DOHH2 (cell line): Measurements from ENCODE around the gene STOML2.

Source experiments
- H3F3A ChIP-seq: fragments of 200-600 bp; sonication (generic), shearing (Covaris generic); 2 replicates; pipeline ENCODE4 v1.6.0; 2016; ENCODE audit warnings: antibody characterized with exemption, mild to moderate bottlenecking; ENCODE audit not compliant: control insufficient read depth, insufficient read depth
- H3K27ac ChIP-seq: fragments of 200-600 bp; sonication (generic); 2 replicates; pipeline ENCODE4 v1.5.1; 2014; ENCODE audit warnings: low read depth, mild to moderate bottlenecking, low read length, moderate library complexity
- H3K27me3 ChIP-seq: fragments of 200-600 bp; sonication (generic); 2 replicates; pipeline ENCODE4 v1.6.1; 2014; ENCODE audit warnings: mild to moderate bottlenecking, low read length, mixed read lengths; ENCODE audit not compliant: control insufficient read depth
- H3K36me3 ChIP-seq: fragments of 200-600 bp; sonication (generic); 2 replicates; pipeline ENCODE4 v1.6.1; 2014; ENCODE audit warnings: mild to moderate bottlenecking, low read length, moderate library complexity, mixed read lengths; ENCODE audit not compliant: control insufficient read depth
- H3K4me1 ChIP-seq: fragments of 200-600 bp; sonication (generic); 2 replicates; pipeline ENCODE4 v1.6.1; 2014; ENCODE audit warnings: mild to moderate bottlenecking, low read length, mixed read lengths; ENCODE audit not compliant: control insufficient read depth
- H3K4me2 ChIP-seq: fragments of 200-600 bp; sonication (generic); 2 replicates; pipeline ENCODE4 v1.6.0; 2014; ENCODE audit warnings: mild to moderate bottlenecking, low read length, moderate library complexity
- H3K4me3 ChIP-seq: fragments of 200-600 bp; sonication (generic); 2 replicates; pipeline ENCODE4 v1.5.1; 2014; ENCODE audit warnings: mild to moderate bottlenecking, low read length, mixed read lengths
- H3K79me2 ChIP-seq: fragments of 200-600 bp; sonication (generic); 2 replicates; pipeline ENCODE4 v1.6.1; 2014; ENCODE audit warnings: mild to moderate bottlenecking, low read length, mixed read lengths; ENCODE audit not compliant: control insufficient read depth
- H3K9me2 ChIP-seq: fragments of 200-600 bp; sonication (generic); replicated peaks from 2 replicates; pipeline ENCODE4 v1.6.1; 2014; ENCODE audit warnings: mild to moderate bottlenecking, low read length, mixed read lengths; ENCODE audit not compliant: control insufficient read depth
- H3K9me3 ChIP-seq: fragments of 200-600 bp; sonication (generic); 2 replicates; pipeline ENCODE4 v1.6.1; 2014; ENCODE audit warnings: antibody characterized with exemption, low read length, mixed read lengths; ENCODE audit not compliant: control insufficient read depth, insufficient read depth
- H4K20me1 ChIP-seq: fragments of 200-600 bp; sonication (generic); 2 replicates; pipeline ENCODE4 v1.6.0; 2014; ENCODE audit warnings: low read depth, mild to moderate bottlenecking, antibody characterized with exemption, low read length, moderate library complexity; ENCODE audit not compliant: control insufficient read depth, insufficient read depth
- EZH2phosphoT487 ChIP-seq: fragments of 200-600 bp; sonication (generic); IDR thresholded peaks from 2 replicates; pipeline ENCODE4 v1.6.1; 2017; ENCODE audit warnings: borderline replicate concordance, mild to moderate bottlenecking, antibody characterized with exemption, low read length, moderate library complexity, mixed read lengths
- TF ChIP-seq, protein P1 (sequence below): fragments of 200-600 bp; sonication (generic); IDR thresholded peaks from one replicate; pipeline ENCODE4 v1.5.1; 2014; ENCODE audit warnings: antibody characterized with exemption, mild to moderate bottlenecking, low read depth, low read length; ENCODE audit not compliant: poor library complexity, severe bottlenecking

Gene STOML2

DNA sequence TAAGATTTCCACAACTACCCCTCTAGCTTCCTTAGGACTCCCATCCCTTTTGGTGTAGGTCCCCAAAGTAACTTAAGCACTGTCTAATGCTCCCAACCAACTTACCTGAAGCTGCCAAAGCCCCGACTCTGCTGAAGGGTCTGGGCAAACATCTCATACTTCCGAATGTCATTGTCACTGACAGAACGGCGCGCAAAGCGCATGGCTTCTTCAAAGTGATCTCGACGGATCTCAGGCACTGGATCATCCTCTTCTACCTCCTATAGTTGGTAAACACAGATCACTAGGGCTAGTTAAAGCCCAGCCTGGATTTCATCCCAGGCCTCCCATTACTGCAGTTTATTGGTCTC lies 45.7 kb downstream of the STOML2 start:
- no peak for TF ChIP-seq EZH2phosphoT487
- TF ChIP-seq, protein P1, sequence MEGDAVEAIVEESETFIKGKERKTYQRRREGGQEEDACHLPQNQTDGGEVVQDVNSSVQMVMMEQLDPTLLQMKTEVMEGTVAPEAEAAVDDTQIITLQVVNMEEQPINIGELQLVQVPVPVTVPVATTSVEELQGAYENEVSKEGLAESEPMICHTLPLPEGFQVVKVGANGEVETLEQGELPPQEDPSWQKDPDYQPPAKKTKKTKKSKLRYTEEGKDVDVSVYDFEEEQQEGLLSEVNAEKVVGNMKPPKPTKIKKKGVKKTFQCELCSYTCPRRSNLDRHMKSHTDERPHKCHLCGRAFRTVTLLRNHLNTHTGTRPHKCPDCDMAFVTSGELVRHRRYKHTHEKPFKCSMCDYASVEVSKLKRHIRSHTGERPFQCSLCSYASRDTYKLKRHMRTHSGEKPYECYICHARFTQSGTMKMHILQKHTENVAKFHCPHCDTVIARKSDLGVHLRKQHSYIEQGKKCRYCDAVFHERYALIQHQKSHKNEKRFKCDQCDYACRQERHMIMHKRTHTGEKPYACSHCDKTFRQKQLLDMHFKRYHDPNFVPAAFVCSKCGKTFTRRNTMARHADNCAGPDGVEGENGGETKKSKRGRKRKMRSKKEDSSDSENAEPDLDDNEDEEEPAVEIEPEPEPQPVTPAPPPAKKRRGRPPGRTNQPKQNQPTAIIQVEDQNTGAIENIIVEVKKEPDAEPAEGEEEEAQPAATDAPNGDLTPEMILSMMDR: no peak
- peaks cover 77% of the 10 kb centered on the region for H3K36me3 ChIP-seq
- H3K9me3 ChIP-seq: no peaks in the 10 kb centered on the region
- H3K4me1 ChIP-seq: no peaks in the 10 kb centered on the region
- no peak overlapping the region for H3K27ac ChIP-seq
- no peaks in the 10 kb centered on the region for H4K20me1 ChIP-seq
- H3F3A ChIP-seq: peaks cover 7% of the 10 kb centered on the region; the same call in 1 of the 2 replicates
- H3K79me2 ChIP-seq: no peaks in the 10 kb centered on the region
- H3K4me2 ChIP-seq: no peak overlapping the region
- H3K4me3 ChIP-seq: no peak overlapping the region
- H3K27me3 ChIP-seq: no peaks in the 10 kb centered on the region
- no peaks in the 10 kb centered on the region for H3K9me2 ChIP-seq

DNA sequence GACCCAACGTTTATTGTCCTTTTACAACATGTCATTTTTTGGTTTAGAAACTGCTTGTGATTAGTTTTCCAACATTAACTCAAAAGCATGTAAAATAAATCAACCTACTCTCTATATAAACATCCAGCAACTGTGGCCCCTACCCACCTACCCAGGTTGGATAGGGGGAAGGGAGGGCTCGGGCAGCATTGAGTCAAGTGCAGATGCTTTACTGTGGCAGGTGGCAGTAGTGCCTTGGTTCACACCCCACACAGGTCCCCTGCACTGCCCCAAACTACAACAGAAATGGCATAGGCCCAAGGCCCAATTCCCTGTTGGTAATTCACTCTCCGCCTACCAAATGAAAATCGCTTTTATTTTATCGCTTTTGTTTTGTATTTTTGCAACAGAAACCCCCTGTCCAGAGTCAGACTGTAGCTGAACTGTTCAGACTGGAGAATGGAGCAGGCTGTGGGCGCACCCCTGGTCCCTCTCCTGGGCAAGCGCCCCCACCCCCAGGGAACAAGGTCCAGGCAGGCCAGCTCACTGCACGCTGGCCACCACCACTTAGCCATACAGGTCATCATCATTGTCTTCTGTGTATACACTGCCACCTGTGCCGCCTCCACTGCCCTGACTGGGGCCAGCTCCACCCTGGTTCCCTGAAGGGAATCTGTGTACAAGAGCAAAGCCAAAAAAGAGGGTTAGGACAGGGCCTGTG lies 46.2 kb downstream of the STOML2 start:
- no peaks in the 10 kb centered on the region for H4K20me1 ChIP-seq
- H3K79me2 ChIP-seq: no peaks in the 10 kb centered on the region
- no peaks in the 10 kb centered on the region for H3K27me3 ChIP-seq
- H3K36me3 ChIP-seq: peaks cover 72% of the 10 kb centered on the region
- no peaks in the 10 kb centered on the region for H3K9me2 ChIP-seq
- H3K27ac ChIP-seq: no peak overlapping the region
- no peak overlapping the region for H3K4me3 ChIP-seq
- TF ChIP-seq, protein P1: no peak
- TF ChIP-seq EZH2phosphoT487: no peak
- no peak overlapping the region for H3K4me2 ChIP-seq
- no peaks in the 10 kb centered on the region for H3K4me1 ChIP-seq
- no peaks in the 10 kb centered on the region for H3K9me3 ChIP-seq
- H3F3A ChIP-seq: peaks cover 7% of the 10 kb centered on the region; the same call in 1 of the 2 replicates

DNA sequence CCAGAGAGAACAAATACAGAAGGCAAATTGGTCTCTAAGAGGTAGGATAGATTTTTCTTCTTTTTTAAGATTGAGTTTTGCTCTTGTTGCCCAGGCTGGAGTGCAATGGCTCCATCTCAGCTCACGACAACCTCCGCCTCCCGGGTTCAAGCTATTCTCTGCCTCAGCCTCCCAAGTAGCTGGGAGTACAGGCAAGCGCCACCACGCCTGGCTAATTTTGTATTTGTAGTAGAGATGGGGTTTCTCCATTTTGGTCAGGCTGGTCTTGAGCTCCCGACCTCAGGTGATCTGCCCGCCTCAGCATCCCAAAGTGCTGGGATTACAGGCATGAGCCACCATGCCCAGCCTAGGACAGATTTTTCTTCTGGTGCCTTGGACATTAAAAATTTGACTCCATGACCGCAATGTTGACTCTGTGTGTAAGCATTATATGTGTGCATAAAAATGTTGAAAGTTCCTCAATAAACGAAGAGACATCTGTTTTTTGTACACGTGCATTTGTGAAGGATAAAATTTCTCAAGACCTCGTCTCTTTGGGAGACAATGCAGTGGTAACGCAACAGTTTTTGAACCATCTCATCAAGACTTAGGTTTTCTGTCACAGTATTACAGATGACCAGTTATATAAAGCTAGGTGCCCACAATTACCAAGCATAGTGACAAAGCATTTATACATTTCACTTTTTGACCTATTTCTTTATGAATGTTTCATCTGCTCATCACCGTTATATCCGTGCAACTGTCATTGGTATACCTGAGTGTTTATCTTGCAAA lies 47.9 kb downstream of the STOML2 start:
- Histone ChIP-seq H3K79me2 (no peaks in the 10 kb centered on the region), H4K20me1 (peaks cover 5% of the 10 kb centered on the region; the same call in 1 of the 2 replicates), H3F3A (peaks cover 7% of the 10 kb centered on the region; the same call in 1 of the 2 replicates), H3K9me2 (no peaks in the 10 kb centered on the region), H3K27me3 (no peaks in the 10 kb centered on the region), H3K27ac (no peak overlapping the region), H3K36me3 (peaks cover 68% of the 10 kb centered on the region), H3K4me2 (no peak overlapping the region), H3K9me3 (no peaks in the 10 kb centered on the region), H3K4me3 (no peak overlapping the region), H3K4me1 (no peaks in the 10 kb centered on the region)
- no peak for TF ChIP-seq EZH2phosphoT487
- TF ChIP-seq, protein P1: no peak
